Endothelial cell of umbilical vein (primary cell): ENCODE measurements around the gene TCP11L2. TPM values are rescaled to one million over a fixed set of nuclear protein-coding genes. Genes with fewer than 3 reads are reported as not detected.

Experiments
- BruUV-seq: library from RNA; stranded (reverse); fragments of 400-500 nt; replicated peaks from 2 replicates; lab custom pipeline; 2021; lab: Mats Ljungman, UMichigan
- CTCF ChIA-PET: fragments of 300-600, 350-600 bp; sonication (Branson Sonifier 250); formaldehyde crosslinking; loops from one replicate; lab custom pipeline; 2021; ENCODE audit warnings: antibody characterized with exemption, inconsistent platforms; lab: Charles Lee
- POLR2A ChIA-PET: fragments of 300-600, 350-600 bp; sonication (Branson Sonifier 250); formaldehyde crosslinking; loops from one replicate; lab custom pipeline; 2021; ENCODE audit warnings: antibody characterized with exemption, inconsistent platforms; lab: Charles Lee
- DNase-seq: peaks from one replicate; pipeline ENCODE4 v3.0.0-alpha.2; 2011; ENCODE audit warnings: low read depth, low spot score
- FAIRE-seq: peaks from 2 replicates; lab custom pipeline; 2011; peaks lifted over from hg19 to GRCh38; lab: Jason Lieb, UNC
- H2AFZ ChIP-seq: 2 replicates; pipeline ENCODE4 v1.6.0; 2012; ENCODE audit warnings: low read depth, low read length, control low read depth, inconsistent platforms
- H3K27ac ChIP-seq: 2 replicates; pipeline ENCODE4 v1.5.1; 2011; ENCODE audit warnings: low read depth, mild to moderate bottlenecking, control low read depth, low read length, moderate library complexity; ENCODE audit not compliant: insufficient read depth
- H3K27me3 ChIP-seq, 2 experiments: 2 replicates each; pipeline versions ENCODE4 v1.6.0 to v1.6.1; 2011; ENCODE audit warnings: low read length in 2 of 2, mixed read lengths in 1 of 2; ENCODE audit not compliant: control insufficient read depth in 2 of 2, insufficient read depth in 2 of 2
- H3K36me3 ChIP-seq, 2 experiments: 2 replicates in 1 of 2; 3 replicates in 1 of 2; pipeline ENCODE4 v1.5.1; 2011; ENCODE audit warnings: low read length in 2 of 2, mild to moderate bottlenecking in 1 of 2, moderate library complexity in 1 of 2; ENCODE audit not compliant: control insufficient read depth in 2 of 2, insufficient read depth in 2 of 2; ENCODE audit errors: extremely low read depth in 1 of 2
- H3K4me1 ChIP-seq: 3 replicates; pipeline ENCODE4 v1.5.1; 2011; ENCODE audit warnings: mild to moderate bottlenecking, low read length; ENCODE audit not compliant: control insufficient read depth, insufficient read depth; ENCODE audit errors: extremely low read depth
- H3K4me2 ChIP-seq: 2 replicates; pipeline ENCODE4 v1.6.1; 2011; ENCODE audit warnings: low read length, control low read depth, mixed read lengths; ENCODE audit not compliant: insufficient read depth
- H3K4me3 ChIP-seq, 3 experiments: fragments of 200-600 bp in 1 of 3; sonication (generic), shearing (Covaris generic) in 1 of 3; replicated peaks in 1 of 3; 2 replicates each; pipeline ENCODE4 v1.5.1; 2011 to 2016; ENCODE audit warnings: control low read depth in 3 of 3, low read length in 3 of 3, mild to moderate bottlenecking in 2 of 3, inconsistent platforms in 1 of 3, low read depth in 1 of 3, moderate library complexity in 1 of 3; ENCODE audit not compliant: insufficient read depth in 1 of 3
- H3K79me2 ChIP-seq: 2 replicates; pipeline ENCODE4 v1.6.0; 2012; ENCODE audit warnings: low read length, inconsistent platforms; ENCODE audit not compliant: control insufficient read depth, insufficient read depth
- H3K9ac ChIP-seq: replicated peaks from 2 replicates; pipeline ENCODE3; 2011; ENCODE audit warnings: low read length, control low read depth; ENCODE audit not compliant: insufficient read depth; ENCODE audit errors: extremely low read depth
- H3K9me1 ChIP-seq: replicated peaks from 3 replicates; pipeline ENCODE4 v1.6.0; 2011; ENCODE audit warnings: mild to moderate bottlenecking, low read length; ENCODE audit not compliant: control insufficient read depth, insufficient read depth; ENCODE audit errors: extremely low read depth
- H3K9me3 ChIP-seq: replicated peaks from 2 replicates; pipeline ENCODE4 v1.5.1; 2012; ENCODE audit warnings: low read length, inconsistent platforms; ENCODE audit not compliant: control insufficient read depth, insufficient read depth
- H4K20me1 ChIP-seq: replicated peaks from 2 replicates; pipeline ENCODE3; 2011; ENCODE audit warnings: mild to moderate bottlenecking, low read length; ENCODE audit not compliant: control insufficient read depth, insufficient read depth; ENCODE audit errors: extremely low read depth
- CTCF ChIP-seq, 2 donors: IDR thresholded peaks; 1 replicate in 1 of 2; 2 replicates in 1 of 2; pipeline ENCODE4 v1.5.1; 2011; ENCODE audit warnings: low read length in 2 of 2, mild to moderate bottlenecking in 2 of 2, moderate library complexity in 2 of 2, control low read depth in 1 of 2, inconsistent platforms in 1 of 2, low read depth in 1 of 2; ENCODE audit not compliant: insufficient read depth in 1 of 2; ENCODE audit errors: extremely low read depth in 1 of 2
- EZH2 ChIP-seq: IDR thresholded peaks from 2 replicates; pipeline ENCODE4 v1.6.1; 2012; ENCODE audit warnings: borderline replicate concordance, low read depth, mild to moderate bottlenecking, moderate library complexity, low read length, inconsistent platforms; ENCODE audit not compliant: severe bottlenecking
- FOS ChIP-seq: IDR thresholded peaks from 2 replicates; pipeline ENCODE4 v1.6.1; 2011; ENCODE audit warnings: mild to moderate bottlenecking, low read length, moderate library complexity, borderline replicate concordance; ENCODE audit not compliant: insufficient read depth
- GATA2 ChIP-seq: IDR thresholded peaks from 2 replicates; pipeline ENCODE4 v1.7.0; 2011; ENCODE audit warnings: low read depth, mild to moderate bottlenecking, moderate library complexity, mixed read lengths, low read length; ENCODE audit not compliant: insufficient read length, insufficient read depth
- JUN ChIP-seq: IDR thresholded peaks from 2 replicates; pipeline ENCODE4 v1.6.1; 2011; ENCODE audit warnings: borderline replicate concordance, low read depth; ENCODE audit not compliant: insufficient read length, insufficient read depth
- MAX ChIP-seq: IDR thresholded peaks from 2 replicates; pipeline ENCODE4 v1.6.1; 2011; ENCODE audit not compliant: insufficient read depth, insufficient read length
- MYC ChIP-seq: IDR thresholded peaks from one replicate; pipeline ENCODE4 v1.6.1; 2011; ENCODE audit warnings: mild to moderate bottlenecking, low read depth, low read length
- POLR2AphosphoS5 ChIP-seq: IDR thresholded peaks from 2 replicates; pipeline ENCODE4 v1.6.1; 2012; ENCODE audit warnings: low read depth, mild to moderate bottlenecking, control low read depth, low read length, moderate library complexity; ENCODE audit not compliant: insufficient read depth
- dilution Hi-C: fragments of 300-500 bp; cut with MboI; formaldehyde crosslinking; loops from one replicate; pipeline ENCODE4 v1.15.0; 2019; ENCODE audit warnings: low sequenced_read_pairs; ENCODE audit not compliant: extremely low pct_ligation_motif_present
- intact Hi-C: fragments of 100-400 bp; cut with micrococcal nuclease; formaldehyde crosslinking; loops from one replicate; pipeline ENCODE4 v1.10.0; 2022
- polyA plus RNA-seq, 4 experiments: library from polyadenylated mRNA; depleted of rRNA in 3 of 4; stranded (reverse) in 3 of 4; unstranded in 1 of 4; fragments of >200 nt; gene quantifications; 2 replicates each; pipeline versions ENCODE4 v1.2.1 to v1.2.3, GENCODE V29; 2011 to 2012; ENCODE audit warnings: missing spikeins in 1 of 4
- total RNA-seq: library from RNA; stranded (reverse); gene quantifications from 2 replicates; pipeline ENCODE4 v1.2.3, GENCODE V29; 2021

TCP11L2 gene
- total and polyA plus RNA-seq, 2 donors (not counting 3 experiments of a cell fraction or from before 2014, with no cell fraction given), result 6.0 to 18.7 TPM

GRCh38 chr12:106389151-106389550, 86.6 kb downstream of the TCP11L2 start:
- H3K79me2 ChIP-seq, result no peaks in the 10 kb centered on the region
- H2AFZ ChIP-seq, result no peak overlapping the region
- peaks cover 0 to 4% of the 10 kb centered on the region in 2 experiments for H3K36me3 ChIP-seq
- H3K4me1 ChIP-seq, result no peaks in the 10 kb centered on the region
- H3K9me1 ChIP-seq, result no peaks in the 10 kb centered on the region
- no peak overlapping the region for H3K4me3 ChIP-seq
- peaks cover 2% of the 10 kb centered on the region for H4K20me1 ChIP-seq
- no peak overlapping the region for H3K27ac ChIP-seq
- DNase-seq (no peak), FAIRE-seq (no peak)
- H3K27me3 ChIP-seq, result no peaks in the 10 kb centered on the region
- H3K9ac ChIP-seq, result no peak overlapping the region
- no peaks in the 10 kb centered on the region for H3K9me3 ChIP-seq
- BruUV-seq, result no TSS peak
- no peak overlapping the region for H3K4me2 ChIP-seq
- dilution Hi-C loops, result no loop called here
- CTCF ChIA-PET, result interaction anchor here (1.4 to 2.5 kb wide), 3 partner anchors 165 to 530 kb away, joined by 3 to 18 read pairs (median 12); no protein-coding TSS in a partner anchor
- TF ChIP-seq EZH2 (no peak), POLR2AphosphoS5 (no peak), JUN (no peak), MAX (no peak), GATA2 (no peak), CTCF (IDR thresholded peaks at IDR 0.05; ENCODE audit: extremely low read depth in 1 of 2, insufficient read depth in 1 of 2, low read depth in 1 of 2, low read length in 2 of 2) (no peak), MYC (no peak), FOS (no peak)
- POLR2A ChIA-PET, result no interaction called here
- intact Hi-C loops, result loop anchor here (5.0 kb wide), 1 partner anchor 703 kb away; the partner anchor contains the start of gene CRY1
